HG02970 (cell line): Measurements from ENCODE around the gene MSI2.

Source experiments
- ATAC-seq: cut with Tn5 transposase; IDR thresholded peaks from one replicate; pipeline ENCODE4 v1.9.1; 2021; ENCODE audit warnings: mild to moderate bottlenecking, moderate library complexity, moderate number of reproducible peaks; ENCODE audit not compliant: unreplicated experiment, low FRiP score

MSI2 gene

GRCh38 chr17:57337390-57337789 lies 81.1 kb downstream of the MSI2 start:
- ATAC-seq: no peak

DNA sequence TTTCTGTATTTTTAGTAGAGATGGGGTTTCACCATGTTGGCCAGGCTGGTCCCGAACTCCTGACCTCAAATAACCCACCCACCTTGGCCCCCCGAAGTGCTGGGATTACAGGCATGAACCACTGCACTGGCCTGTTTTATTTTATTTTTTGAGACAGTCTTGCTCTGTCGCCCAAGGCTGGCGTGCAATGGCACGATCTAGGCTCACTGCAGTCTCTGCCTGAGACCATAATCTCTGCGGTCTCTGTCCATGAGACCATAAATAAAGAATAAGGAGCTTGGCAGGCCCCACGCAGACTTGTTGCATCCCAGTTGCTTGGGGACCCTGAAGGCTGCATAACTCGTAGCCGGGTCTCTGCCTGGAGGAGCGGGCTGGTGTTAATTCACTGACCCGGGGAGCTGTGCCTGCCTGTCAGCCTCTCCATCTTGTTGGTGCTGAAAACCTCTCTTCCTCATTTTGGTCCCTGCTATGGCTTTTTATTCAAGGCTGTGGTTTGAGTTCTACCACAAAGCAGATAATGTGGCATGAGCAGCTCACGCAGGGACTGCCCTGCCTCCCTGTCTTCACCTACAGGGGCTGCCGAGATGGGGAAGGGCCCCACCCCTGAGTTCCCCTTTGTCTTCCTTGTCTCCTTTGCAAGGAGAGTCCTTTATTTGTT lies 82.1 kb downstream of the MSI2 start:
- no peak for ATAC-seq

- ATAC-seq: no peak
Observed at GRCh38 chr17:57340160-57340981, 84.0 kb downstream of the MSI2 start.

DNA sequence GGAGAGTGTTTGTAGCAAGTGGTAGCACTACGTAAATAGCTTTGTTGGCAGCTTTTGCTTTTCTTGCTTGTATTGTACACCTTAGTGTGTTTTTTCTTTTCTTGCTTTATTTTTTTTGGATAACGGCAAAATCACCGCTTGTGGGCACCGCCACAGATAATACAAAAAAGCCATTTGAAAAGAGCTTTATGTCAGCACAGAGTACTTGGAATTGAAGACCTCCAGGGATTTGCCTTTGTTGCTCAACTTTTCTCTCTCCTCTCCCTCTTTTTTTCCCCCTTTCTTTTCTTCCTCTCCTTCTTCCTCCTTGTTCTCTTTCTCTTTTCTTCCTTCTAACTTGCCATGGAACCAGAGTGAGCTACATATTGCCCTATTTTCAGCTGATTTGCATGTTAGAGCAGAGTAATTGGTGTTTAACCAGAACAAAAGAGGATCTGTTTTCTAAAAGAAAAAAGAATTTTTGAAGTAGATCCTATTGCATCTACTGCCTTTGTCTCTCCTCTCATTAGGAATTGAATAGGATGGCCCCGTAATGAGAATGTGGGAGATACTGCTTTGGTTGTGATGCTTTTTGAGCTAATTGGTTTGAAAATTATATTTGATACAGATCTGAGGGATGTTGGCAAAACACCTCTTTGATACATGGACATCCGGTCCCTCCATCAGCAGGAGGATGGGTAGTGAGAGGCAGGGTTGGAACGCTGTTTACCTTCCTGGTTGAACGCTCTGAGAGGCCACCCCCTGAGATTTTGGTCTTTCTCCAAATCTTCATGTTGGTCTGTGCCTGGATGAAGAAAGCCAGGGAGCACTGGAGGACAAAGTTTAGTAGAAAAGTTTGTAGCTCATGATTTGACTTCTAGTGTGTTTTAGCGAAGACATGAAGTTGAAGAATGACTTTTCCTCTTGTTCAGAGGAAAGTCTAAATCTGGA lies 85.6 kb downstream of the MSI2 start:
- ATAC-seq: no peak

GRCh38 chr17:57342963-57343589 lies 86.8 kb downstream of the MSI2 start:
- no peak for ATAC-seq

- ATAC-seq: no peak
Observed at GRCh38 chr17:57343717-57344116, 87.4 kb downstream of the MSI2 start.

DNA sequence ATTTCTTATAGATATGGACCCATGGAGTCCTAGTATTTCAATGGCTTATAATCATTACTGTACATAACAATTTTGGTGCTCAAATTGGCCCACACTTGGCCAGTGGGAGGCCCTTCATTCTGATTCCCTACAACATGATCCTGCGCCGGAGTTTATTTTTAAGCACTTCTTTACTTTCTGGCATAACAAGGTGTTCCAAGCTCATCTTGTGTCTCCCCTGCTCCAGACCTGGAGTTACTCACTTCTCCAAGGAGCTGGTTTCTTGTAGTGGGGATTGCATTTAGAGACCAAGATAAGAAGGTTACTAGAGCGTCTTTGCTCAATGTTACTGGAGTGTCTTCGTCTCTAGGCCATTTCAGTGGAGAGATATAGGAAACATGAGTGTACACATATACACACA lies 87.9 kb downstream of the MSI2 start:
- ATAC-seq: no peak

GRCh38 chr17:57349541-57350247 lies 93.4 kb downstream of the MSI2 start:
- ATAC-seq: no peak

GRCh38 chr17:57350266-57350665 lies 93.9 kb downstream of the MSI2 start:
- ATAC-seq: no peak

DNA sequence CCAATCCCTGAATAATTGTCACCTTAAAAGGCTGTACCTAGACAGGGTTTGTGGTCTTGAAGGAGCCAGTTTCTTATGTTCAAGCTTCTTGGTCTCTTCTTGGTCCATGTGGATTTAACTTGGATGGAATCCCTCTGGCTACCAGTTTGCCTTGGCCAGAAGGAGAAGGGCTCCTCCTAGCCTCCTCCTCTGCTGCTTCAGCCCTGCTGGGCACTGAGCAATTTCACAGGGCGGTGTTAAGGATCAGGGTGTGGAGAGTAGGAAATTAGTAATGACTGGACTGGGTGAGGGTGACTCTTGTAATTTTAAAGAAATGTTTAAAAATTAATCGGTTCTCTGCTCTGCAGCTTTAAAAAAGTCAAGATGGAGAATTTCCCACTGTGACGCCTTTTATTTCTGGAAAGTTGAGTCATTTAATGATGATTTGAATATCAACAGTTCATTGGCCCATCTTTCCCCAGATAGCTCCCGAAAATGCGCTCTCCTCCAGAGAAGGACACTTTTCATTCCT lies 96.4 kb downstream of the MSI2 start:
- ATAC-seq: no peak

DNA sequence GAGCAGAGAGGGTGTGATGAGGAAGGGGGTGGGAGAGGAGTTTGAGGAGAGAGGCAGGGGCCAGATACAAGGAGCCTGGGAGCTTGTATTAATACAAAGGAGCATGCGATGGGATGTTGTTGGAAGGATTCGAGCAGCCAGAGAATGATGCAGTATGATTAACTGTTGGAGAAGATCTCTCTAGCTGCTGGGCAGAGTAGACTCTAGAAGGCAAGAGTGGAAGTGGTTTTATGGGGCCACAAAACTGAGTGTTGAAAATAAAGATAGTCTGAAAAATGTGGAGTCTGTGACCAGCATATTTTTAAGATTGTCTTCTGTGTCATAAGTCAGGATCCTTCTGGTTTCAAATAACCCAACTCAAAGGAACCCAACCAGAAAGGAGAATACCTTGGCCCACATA lies 98.3 kb downstream of the MSI2 start:
- no peak for ATAC-seq

DNA sequence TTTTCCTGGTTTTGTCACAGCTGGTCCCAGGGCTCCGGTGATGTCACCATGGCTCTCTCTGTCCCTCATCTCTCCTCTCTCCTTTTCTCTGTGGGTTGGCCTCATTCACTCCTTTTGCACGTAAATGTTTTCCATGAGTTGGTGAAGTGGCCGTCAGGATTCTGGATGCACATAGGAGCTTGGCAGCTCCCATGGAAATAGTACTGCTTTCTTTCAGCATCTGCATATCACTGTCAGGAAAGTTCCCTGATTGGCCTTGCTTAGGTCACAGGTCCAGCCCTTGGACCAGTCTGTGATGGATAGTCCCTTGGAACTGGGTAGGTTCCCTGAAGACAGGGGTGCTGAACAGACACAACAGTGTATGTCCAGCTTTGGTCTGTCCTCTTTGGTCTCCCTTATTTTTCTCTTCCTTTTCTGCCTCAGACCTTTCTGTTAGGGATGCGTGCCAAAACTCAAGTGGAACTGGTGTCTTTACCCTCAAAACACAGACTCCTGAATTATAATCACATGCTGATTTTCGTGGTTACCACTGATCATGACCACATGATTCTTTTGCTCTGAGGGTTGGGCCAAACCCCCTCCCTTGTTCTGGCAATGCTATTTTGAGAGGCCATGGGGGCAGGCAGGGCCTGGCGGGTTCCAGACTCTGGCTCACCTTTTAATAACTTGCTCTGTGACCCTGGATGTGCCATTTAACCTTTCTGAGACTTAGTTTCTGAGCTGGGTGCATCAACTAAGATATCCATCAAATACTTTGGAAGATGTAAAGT lies 99.0 kb downstream of the MSI2 start:
- ATAC-seq: no peak

GRCh38 chr17:57356153-57356718 lies 99.9 kb downstream of the MSI2 start:
- no peak for ATAC-seq

GRCh38 chr17:57356719-57357391 lies 100.5 kb downstream of the MSI2 start:
- ATAC-seq: no peak

GRCh38 chr17:57357392-57357784 lies 101.1 kb downstream of the MSI2 start:
- no peak for ATAC-seq

DNA sequence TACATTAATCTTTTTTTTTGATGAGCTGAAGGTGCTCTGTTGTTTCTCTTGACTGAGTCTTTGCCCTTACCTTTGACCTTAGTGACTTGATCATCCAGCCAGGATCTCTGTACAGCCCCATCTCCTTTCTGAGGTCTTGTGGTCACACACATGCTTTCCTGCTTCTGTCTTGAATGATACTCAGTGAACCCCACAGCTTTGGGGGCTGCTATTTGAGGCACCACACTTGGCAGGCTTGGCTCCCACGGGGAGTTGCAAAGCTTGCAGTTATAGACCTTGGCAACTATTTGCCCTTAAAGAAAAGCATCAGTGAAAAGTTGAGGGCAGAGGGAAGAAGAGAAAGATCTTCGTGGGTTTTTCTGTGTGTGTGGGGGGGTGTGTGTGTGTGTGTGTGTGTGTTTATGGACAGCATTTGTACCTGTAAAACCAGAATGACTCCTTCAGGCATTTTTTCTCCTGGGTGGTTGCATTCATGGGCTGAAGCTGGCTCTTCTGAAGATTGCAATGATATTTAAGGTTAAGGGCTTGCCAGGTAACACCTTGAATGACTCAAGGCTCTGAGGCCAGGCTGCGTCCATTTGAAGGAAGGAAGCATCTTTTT lies 101.6 kb downstream of the MSI2 start:
- no peak for ATAC-seq

DNA sequence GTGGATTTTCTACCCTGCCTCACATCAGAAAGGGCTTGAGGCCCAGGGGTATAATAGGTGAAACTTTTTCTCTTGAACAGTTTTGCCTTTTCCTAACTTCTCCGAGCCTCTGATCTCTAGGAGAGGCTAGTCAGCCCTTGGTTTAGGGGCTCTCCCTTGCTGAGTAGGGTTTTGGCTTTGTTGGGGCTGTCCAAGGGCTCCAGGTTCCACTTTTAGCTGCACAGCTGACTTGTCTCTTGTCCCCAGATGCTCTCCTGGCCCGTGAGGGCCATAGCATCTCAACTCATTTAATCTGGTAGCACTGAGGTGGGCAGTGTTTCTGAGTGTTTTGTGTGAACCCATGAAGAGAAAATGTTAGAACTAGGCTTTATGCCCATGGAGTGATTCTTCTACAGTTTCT lies 103.9 kb downstream of the MSI2 start:
- ATAC-seq: no peak
